NCI-H146 (cell line): ENCODE data around the gene PDGFA.
A peak's percentile ranks its signal among the peaks of the same experiment; 100 is the strongest.

Experiments used
- DNase-seq: peaks from one replicate; lab custom pipeline; 2025; lab: John Stamatoyannopoulos, UW

The PDGFA gene

GRCh38 chr7:519484-520390 is at the start of gene PDGFA:
TSS of gene PDGFA (minus strand) at chr7:519846. CDS start at chr7:519001, 845 bp downstream.
- DNase-seq: peak; percentile 69

GRCh38 chr7:568031-568951 is 48.6 kb upstream of the PDGFA start:
- no peak for DNase-seq

- DNase-seq: no peak
Observed at GRCh38 chr7:567305-567883, 47.7 kb upstream of the PDGFA start.

- DNase-seq: no peak
Observed at GRCh38 chr7:566100-566499, 46.5 kb upstream of the PDGFA start.

GRCh38 chr7:564176-564865 is 44.7 kb upstream of the PDGFA start:
- DNase-seq: no peak

GRCh38 chr7:563629-564170 is 44.1 kb upstream of the PDGFA start:
- no peak for DNase-seq

GRCh38 chr7:562789-563628 is 43.4 kb upstream of the PDGFA start:
- no peak for DNase-seq

- no peak for DNase-seq
Observed at GRCh38 chr7:562374-562675, 42.7 kb upstream of the PDGFA start.

- no peak for DNase-seq
Observed at GRCh38 chr7:561631-562373, 42.2 kb upstream of the PDGFA start.

- DNase-seq: no peak
Observed at GRCh38 chr7:560966-561630, 41.5 kb upstream of the PDGFA start.

GRCh38 chr7:559396-559705 is 39.7 kb upstream of the PDGFA start:
- no peak for DNase-seq

GRCh38 chr7:557558-557881 is 37.9 kb upstream of the PDGFA start:
- no peak for DNase-seq

GRCh38 chr7:556837-557557 is 37.4 kb upstream of the PDGFA start:
- no peak for DNase-seq

- DNase-seq: no peak
Observed at GRCh38 chr7:556291-556826, 36.7 kb upstream of the PDGFA start.

GRCh38 chr7:555551-556160 is 36.0 kb upstream of the PDGFA start:
- DNase-seq: no peak

GRCh38 chr7:553636-554111 is 34.0 kb upstream of the PDGFA start:
- no peak for DNase-seq

GRCh38 chr7:552868-553635 is 33.4 kb upstream of the PDGFA start:
- DNase-seq: no peak
